ENCODE measurements around the gene DPH6. TPM values are rescaled to one million over a fixed set of nuclear protein-coding genes. Genes with fewer than 3 reads are reported as not detected.

The DPH6 gene
- total and polyA plus RNA-seq, 7 donors = 5.5 to 26.0 (median 18.0) TPM

GRCh38 chr15:35323141-35323540 lies 222.8 kb downstream of the DPH6 start:
- Histone ChIP-seq H3K4me1 (no peaks in the 10 kb centered on the region), H3K36me3 (ENCODE audit: insufficient read depth in 1 of 2, low read depth in 1 of 2) (no peaks in the 10 kb centered on the region), H3K4me3 (no peak overlapping the region), H3K27ac (no peak overlapping the region), H3K27me3 (ENCODE audit: insufficient read depth in 3 of 3, low read length in 2 of 3) (no peaks in the 10 kb centered on the region), H3K9me3 (no peaks in the 10 kb centered on the region)
- DNase-seq (no peak), ATAC-seq (no peak)
- TF ChIP-seq, protein P1, sequence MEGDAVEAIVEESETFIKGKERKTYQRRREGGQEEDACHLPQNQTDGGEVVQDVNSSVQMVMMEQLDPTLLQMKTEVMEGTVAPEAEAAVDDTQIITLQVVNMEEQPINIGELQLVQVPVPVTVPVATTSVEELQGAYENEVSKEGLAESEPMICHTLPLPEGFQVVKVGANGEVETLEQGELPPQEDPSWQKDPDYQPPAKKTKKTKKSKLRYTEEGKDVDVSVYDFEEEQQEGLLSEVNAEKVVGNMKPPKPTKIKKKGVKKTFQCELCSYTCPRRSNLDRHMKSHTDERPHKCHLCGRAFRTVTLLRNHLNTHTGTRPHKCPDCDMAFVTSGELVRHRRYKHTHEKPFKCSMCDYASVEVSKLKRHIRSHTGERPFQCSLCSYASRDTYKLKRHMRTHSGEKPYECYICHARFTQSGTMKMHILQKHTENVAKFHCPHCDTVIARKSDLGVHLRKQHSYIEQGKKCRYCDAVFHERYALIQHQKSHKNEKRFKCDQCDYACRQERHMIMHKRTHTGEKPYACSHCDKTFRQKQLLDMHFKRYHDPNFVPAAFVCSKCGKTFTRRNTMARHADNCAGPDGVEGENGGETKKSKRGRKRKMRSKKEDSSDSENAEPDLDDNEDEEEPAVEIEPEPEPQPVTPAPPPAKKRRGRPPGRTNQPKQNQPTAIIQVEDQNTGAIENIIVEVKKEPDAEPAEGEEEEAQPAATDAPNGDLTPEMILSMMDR (IDR thresholded peaks at IDR 0.05) = no peak
- intact Hi-C loops (cut with DNase I) = no loop called here

DNA sequence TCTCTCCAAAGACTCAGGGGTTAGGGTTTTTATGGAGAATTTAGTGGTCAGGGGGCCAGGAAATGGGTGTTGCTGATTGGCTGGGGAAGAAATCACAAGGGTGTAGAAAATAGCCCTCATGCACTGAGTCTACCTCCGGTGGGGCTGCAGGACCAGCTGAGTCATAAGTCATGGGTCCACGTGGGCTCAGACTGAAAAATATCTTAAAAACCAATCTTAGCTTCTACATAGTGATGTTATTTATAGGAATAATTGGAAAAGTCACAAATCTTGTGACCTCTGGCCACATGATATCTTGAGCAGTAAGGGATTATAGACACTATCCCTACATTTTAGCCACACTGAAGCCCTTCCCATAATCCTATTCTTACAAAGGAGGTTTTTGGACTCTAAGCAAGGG lies 224.0 kb downstream of the DPH6 start:
- H3K27ac ChIP-seq = no peak overlapping the region
- intact Hi-C loops (cut with DNase I) = no loop called here
- no peak overlapping the region for H3K4me3 ChIP-seq
- 69 to 79% (median 70%) methylated on average over 2 of the region's 2 CpGs for WGBS, 3 donors
- H3K4me1 ChIP-seq = no peaks in the 10 kb centered on the region
- TF ChIP-seq, protein P1 (IDR thresholded peaks at IDR 0.05) = no peak
- no peaks in the 10 kb centered on the region for H3K9me3 ChIP-seq
- no peaks in the 10 kb centered on the region for H3K36me3 ChIP-seq (ENCODE audit: insufficient read depth in 1 of 2, low read depth in 1 of 2)
- ATAC-seq (no peak), DNase-seq (no peak)
- H3K27me3 ChIP-seq (ENCODE audit: insufficient read depth in 3 of 3, low read length in 2 of 3) = no peaks in the 10 kb centered on the region

- no peak overlapping the region for H3K4me3 ChIP-seq
- no peaks in the 10 kb centered on the region for H3K4me1 ChIP-seq
- TF ChIP-seq, protein P1 (IDR thresholded peaks at IDR 0.05) = no peak
- ATAC-seq = no peak
- H3K27ac ChIP-seq = no peak overlapping the region
- H3K36me3 ChIP-seq (ENCODE audit: insufficient read depth in 1 of 2, low read depth in 1 of 2) = no peaks in the 10 kb centered on the region
- intact Hi-C loops (cut with DNase I) = no loop called here
- DNase-seq = no peak
- H3K27me3 ChIP-seq (ENCODE audit: insufficient read depth in 3 of 3, low read length in 2 of 3) = no peaks in the 10 kb centered on the region
- no peaks in the 10 kb centered on the region for H3K9me3 ChIP-seq
Measured at GRCh38 chr15:35320911-35321310, 225.1 kb downstream of the DPH6 start.

Data from psoas muscle (tissue), 8 donors.